Tibial nerve (tissue), 4 donors: ENCODE measurements around the gene MAPKAPK5.

Experiments
- EP300 ChIP-seq, 2 donors: sonication (generic); formaldehyde crosslinking; IDR thresholded peaks; one replicate each; pipeline ENCODE4 v1.6.1; 2017; ENCODE audit warnings: antibody characterized with exemption in 2 of 2, mild to moderate bottlenecking in 1 of 2
- POLR2A ChIP-seq, 2 donors: fragments of 450-650 bp; IDR thresholded peaks; one replicate each; pipeline ENCODE4 v1.6.1; 2017; ENCODE audit warnings: antibody characterized with exemption in 2 of 2, mild to moderate bottlenecking in 2 of 2, moderate library complexity in 2 of 2
- TF ChIP-seq, protein P1 (sequence below), 5 experiments: fragments of 200-600 bp in 3 of 5; fragments of 450-650 bp in 2 of 5; sonication (generic) in 3 of 5; IDR thresholded peaks; one replicate each; pipeline ENCODE4 v1.5.1; 2016 to 2019; ENCODE audit warnings: antibody characterized with exemption in 5 of 5, mild to moderate bottlenecking in 3 of 5, moderate library complexity in 2 of 5

DNA sequence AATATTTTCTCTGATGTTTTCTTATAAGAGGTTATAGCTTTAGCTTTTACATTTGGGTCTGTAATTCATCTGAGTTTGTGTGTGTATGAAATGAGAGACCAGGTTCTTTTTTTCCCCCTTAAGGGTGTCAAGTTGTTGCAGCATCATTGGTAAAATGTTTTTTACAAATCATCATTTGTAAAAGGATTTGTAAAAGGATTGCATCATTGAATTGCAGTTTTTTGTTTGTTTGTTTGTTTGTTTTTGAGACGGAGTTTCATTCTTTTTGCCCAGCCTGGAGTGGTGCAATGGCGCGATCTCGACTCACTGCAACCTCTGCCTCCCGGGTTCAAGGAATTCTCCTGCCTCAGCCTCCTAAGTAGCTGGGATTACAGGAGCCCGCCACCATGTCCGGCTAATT, 31.1 kb downstream of the MAPKAPK5 start:
- TF ChIP-seq EP300 (IDR thresholded peaks at IDR 0.05) (no peak), POLR2A (IDR thresholded peaks at IDR 0.05) (no peak)
- TF ChIP-seq, protein P1, sequence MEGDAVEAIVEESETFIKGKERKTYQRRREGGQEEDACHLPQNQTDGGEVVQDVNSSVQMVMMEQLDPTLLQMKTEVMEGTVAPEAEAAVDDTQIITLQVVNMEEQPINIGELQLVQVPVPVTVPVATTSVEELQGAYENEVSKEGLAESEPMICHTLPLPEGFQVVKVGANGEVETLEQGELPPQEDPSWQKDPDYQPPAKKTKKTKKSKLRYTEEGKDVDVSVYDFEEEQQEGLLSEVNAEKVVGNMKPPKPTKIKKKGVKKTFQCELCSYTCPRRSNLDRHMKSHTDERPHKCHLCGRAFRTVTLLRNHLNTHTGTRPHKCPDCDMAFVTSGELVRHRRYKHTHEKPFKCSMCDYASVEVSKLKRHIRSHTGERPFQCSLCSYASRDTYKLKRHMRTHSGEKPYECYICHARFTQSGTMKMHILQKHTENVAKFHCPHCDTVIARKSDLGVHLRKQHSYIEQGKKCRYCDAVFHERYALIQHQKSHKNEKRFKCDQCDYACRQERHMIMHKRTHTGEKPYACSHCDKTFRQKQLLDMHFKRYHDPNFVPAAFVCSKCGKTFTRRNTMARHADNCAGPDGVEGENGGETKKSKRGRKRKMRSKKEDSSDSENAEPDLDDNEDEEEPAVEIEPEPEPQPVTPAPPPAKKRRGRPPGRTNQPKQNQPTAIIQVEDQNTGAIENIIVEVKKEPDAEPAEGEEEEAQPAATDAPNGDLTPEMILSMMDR (IDR thresholded peaks at IDR 0.05), result no peak
